HG02970 (cell line): Measurements from ENCODE around the gene ELMO3.
A peak's percentile ranks its signal among the peaks of the same experiment; 100 is the strongest.

Experiments
- ATAC-seq: cut with Tn5 transposase; IDR thresholded peaks from one replicate; pipeline ENCODE4 v1.9.1; 2021; ENCODE audit warnings: mild to moderate bottlenecking, moderate library complexity, moderate number of reproducible peaks; ENCODE audit not compliant: unreplicated experiment, low FRiP score

The ELMO3 gene

DNA sequence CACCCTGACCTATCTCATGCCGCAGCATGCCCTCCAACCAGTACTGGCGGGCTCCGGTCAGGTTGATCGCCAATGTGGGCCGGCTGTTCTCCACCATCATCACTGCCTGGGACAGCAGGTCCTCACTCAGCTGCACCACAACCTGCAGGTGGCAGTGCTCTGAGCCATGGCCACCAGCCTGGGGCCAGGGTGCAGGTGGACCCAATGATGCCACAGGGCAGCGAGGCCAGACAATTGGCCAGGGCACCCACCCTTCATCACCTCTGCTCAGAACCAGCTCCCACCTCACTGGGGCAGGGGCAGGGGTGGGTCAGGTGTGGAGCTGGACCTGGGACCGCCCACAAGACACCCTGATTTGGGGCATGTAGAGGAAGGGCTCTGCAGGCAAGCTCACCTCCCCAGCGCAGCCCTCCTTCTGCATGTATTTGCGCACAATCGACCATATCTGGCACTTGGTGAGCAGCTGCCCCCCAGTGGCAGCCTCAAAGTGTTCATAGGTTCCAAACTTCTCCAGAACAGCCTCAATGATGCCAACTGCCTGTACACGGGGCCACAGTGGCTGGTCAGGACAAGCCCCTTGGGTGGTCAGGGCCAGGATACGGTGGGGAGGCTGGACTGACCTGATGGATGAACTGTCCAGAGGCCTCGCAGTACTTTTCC, 19.4 kb upstream of the ELMO3 start:
- ATAC-seq, result no peak

DNA sequence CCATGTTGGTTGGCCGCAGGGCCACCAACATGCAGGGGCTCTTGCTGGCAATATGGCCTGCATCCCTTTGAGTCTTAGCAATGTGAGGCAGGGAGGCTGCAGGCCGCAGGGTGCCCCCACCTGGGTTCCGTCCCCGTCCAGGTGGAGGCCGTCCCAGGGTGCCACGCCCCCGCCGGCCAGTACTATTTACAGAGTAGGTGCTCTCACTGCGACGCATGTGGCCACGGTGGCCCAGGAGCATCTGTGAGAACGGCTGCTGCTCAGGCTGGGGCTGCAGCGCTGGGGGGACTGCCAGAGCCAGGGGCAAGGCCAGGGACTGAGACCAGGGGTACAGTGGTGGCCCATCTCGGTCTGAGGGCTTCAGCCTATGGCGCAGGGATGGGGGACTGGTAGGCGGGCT, 18.8 kb upstream of the ELMO3 start:
- ATAC-seq, result no peak

DNA sequence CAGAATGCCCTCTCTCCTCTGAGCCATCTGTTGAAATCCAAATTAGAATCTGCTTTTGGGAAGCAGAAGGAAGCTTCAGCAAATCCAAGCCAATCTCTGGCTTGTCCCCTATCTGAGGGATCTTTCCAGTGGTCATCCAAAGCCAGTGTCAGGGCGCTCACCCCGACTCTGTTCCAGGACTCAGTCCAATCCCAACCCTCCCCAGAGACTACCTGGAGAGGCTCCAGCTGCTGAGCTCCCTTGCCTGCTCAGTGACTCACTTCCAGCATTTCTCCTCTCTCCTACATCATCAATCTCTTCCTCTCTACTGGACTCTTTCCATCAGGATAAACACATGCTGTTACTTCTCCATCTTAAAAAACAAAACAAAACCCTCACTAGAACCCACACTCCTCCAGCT, 17.6 kb upstream of the ELMO3 start:
- no peak for ATAC-seq

- no peak for ATAC-seq
Observed at GRCh38 chr16:67182288-67182687, 16.6 kb upstream of the ELMO3 start.

DNA sequence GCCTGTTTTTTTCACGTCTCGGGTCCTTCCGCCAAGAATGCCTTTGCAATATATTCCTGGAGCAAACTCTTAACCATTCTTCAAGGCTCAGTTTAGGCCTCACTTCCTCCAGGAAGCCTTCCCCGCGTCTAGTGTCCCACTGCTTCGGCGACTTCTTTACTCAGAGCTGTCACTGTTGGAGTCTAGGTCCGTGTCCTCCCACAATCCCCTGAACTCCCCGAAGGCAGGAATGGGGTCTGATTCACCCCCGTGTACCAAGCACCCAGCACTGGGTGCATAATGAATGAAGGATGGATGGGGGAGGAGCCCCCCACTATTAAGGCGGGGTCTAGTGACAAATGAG, 15.7 kb upstream of the ELMO3 start:
- ATAC-seq, result no peak

DNA sequence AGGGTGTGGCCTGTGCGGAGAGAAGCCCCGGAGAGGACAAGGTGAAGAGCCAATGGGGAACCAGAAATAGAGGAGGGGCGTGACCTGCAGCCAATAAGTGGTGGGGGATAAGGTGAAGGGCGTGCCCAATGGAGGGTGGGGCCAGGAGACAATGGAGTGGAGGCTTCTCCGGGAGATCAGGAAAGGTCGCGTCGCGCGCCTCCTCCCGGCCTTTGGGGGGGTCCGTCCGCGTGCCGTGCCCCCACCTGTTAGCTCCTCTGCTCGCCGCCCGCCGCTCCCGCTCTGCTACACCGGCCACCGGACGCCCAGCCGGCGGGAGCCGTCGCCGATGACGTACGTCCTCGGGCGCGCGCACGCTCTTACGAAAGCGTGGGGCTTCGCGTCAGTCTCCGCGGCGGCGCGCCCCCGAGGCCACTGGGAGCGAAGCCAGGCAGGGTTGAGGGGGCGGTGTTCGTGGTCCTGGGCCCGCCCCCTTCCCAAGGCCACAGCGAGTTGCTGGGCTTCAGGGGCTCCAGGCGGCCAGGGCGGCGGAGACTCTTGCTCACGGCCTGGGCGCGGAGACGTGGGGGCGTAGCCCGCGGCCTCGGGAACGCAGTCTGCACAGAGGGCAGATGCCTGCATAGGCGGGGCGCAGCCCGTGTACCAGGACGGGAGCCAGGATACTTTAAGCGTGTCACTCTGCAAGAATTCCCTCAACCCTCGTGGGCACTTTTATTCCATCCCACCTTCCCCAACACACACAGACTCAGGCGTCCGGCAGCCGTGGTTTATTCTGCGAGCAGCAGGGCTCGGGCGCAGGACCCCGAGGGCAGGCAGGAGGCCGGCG, 15.1 kb upstream of the ELMO3 start, which contains the start of gene MATCAP1:
TSS of gene MATCAP1 (minus strand) at position 337 of the 826 bp plus-strand sequence. CDS start 3,353 bp downstream, outside the sequence.
- peak; percentile 88 for ATAC-seq

DNA sequence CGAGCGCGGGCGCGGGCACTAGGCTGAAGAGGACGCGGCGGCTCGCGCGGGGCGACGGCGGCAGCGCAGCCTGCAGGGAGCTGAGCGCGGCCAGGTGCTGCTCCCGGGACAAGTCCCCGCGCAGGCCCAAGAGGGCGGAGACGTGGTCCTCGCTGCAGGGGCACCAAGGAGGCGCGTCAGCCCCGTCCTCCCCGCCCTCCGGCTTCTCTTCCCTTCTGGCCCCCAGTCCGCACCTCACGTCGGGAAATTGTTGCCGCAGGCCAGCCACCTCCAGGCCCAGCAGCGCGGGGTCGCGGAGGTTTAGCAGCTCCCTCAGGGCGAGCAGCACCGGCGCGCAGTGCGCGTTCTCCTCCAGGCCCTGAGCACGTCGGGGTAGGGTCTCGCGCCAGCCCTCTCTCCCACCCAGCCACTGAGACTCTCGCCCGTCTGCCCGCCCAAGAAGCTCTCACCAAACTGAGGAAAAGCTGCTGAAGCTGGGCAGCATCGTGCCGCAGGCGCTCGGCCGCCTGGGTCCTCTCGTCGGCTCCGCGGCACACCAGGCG, 14.4 kb upstream of the ELMO3 start:
- ATAC-seq, result peak; percentile 3

DNA sequence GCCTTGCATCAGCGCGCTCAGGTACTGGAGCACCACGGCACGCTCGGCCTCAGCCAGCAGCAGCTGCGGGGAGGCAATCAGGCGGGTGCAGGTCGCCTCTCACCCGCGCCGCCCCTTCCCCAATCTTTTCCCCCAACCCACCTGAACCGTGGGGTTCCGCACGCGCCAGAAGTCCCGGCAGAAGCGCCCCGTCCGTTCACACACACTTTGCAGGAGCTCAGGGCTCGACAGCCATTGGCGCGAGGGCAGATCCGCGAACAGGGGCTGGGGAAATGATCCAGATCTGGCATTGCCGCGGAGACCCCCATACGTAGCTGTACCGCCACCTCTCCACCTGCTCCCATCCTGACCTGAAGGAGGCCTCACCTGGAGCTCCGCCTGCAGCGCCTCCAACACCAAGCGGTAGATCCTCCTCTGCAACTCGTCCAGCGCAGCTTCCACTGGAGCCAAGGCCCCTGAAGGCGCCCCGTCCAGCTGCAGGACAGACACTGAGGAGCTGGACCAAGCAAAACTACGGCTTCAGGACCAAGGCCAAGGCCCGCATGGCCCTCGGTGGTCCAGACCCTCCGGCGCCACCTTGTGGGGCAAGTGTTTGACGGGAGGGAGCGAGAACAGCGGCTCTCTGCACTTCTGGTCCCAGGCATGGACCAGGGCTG, 13.8 kb upstream of the ELMO3 start:
- ATAC-seq, result no peak

DNA sequence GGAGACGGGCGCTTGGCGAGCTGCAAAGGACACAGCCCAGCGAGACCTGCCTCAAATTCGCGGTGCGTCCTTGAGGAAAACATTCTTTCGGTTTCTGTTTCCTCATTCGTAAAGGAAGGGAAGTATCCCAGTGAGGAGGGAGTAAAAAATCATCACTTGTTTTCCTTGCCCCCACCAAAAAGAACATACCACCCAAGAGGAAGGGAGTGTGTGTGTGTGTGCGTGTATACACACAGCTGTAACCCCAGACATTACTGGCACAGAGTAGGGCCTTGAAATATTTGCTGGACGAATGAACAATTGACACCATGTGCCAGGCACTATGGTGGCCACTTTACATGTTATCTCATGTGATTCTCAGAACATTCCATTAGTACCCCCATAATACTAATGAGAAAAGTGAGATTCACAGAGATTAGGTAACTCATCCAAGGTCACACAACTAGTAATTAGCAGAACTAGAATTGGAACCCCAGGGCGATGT, 13.2 kb upstream of the ELMO3 start:
- ATAC-seq, result no peak

- ATAC-seq, result no peak
Observed at GRCh38 chr16:67186550-67186950, 12.4 kb upstream of the ELMO3 start.

- no peak for ATAC-seq
Observed at GRCh38 chr16:67187175-67187890, 11.6 kb upstream of the ELMO3 start.

DNA sequence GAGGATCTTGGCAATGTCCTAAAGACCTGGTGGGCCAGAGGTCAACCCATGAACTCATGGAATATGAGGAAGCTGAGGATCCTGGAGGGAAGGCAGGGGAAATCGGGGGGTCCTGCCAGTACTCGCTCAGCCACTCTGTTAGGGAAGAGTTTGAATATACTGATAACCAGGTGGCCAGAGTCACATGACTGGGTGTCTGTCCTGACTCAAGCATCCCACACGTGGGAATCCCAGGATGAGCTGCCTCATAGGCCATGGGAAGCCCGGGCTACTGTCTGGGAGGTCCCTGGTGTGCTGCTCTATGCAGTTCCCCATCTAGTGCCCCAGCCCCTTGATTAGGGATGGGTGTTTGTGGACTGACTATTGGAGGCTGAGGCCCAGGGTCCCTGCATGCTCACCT, 10.6 kb upstream of the ELMO3 start:
- ATAC-seq, result no peak

GRCh38 chr16:67188798-67189197, 10.1 kb upstream of the ELMO3 start:
- ATAC-seq, result no peak

DNA sequence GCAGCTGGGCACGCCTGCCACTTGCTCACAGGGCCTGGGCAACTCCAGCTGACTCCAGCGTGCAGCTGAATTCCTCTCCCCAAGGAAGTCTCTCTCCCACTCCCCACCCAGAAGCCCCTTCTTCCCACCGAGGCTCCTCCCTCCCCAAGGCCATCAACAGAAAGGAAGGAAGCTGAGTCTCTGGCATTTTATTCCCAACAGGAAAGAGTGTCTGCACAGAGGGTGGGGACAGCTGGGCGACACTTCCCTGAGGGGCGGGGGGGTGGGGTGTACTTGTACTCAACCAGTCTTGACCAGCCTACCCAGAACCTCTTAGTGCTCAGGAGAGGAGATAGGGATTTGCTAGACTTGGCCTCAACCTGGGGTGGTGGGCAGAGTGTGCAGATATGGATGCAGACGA, 8.9 kb upstream of the ELMO3 start, which contains the start of gene EXOC3L1:
TSS of gene EXOC3L1 (minus strand) at position 96 of the 400 bp plus-strand sequence. CDS start 460 bp downstream, outside the sequence.
- ATAC-seq, result no peak

DNA sequence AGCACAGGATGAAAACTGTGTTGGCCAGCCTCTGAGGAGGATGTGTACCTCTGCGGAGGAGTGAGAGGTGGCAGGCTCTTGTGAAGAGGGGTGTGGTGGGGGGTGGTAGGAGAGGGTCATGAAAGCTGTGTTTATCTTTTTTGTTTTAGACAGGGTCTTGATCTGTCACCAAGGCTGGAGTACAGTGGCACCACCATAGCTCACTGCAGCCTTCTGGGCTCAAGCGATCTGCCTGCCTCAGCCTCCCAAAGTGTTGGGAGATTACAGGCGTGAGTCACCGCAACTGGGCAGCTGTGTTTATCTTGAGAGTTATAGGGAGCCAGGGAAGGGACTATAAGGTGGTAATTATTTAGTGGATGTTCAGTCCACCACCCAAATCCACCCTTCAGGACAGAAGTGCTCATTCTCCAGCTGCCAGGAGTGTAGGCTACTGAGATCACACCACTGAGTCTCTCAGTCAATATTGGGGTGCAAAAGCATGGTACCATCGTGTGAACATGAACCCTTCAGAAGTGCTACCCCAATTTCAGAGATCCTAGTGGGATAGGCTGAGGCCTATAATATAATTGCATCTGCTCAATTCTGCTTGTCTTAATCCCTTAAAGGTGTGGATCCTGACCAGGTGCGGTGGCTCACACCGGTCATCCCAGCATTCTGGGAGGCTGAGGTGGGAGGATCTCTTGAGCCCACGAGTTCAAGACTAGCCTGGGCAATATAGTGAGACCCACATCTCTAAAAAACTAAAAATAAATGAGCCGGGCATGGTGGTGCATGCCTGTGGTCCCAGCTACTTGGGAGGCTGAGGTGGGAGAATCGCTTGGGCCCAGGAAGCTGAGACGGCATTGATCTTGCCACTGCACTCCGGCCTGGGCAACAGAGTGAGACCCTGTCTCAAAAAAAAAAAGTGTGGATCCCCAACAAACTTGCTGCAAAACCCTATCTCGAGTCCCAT, 8.2 kb upstream of the ELMO3 start:
- ATAC-seq, result no peak

DNA sequence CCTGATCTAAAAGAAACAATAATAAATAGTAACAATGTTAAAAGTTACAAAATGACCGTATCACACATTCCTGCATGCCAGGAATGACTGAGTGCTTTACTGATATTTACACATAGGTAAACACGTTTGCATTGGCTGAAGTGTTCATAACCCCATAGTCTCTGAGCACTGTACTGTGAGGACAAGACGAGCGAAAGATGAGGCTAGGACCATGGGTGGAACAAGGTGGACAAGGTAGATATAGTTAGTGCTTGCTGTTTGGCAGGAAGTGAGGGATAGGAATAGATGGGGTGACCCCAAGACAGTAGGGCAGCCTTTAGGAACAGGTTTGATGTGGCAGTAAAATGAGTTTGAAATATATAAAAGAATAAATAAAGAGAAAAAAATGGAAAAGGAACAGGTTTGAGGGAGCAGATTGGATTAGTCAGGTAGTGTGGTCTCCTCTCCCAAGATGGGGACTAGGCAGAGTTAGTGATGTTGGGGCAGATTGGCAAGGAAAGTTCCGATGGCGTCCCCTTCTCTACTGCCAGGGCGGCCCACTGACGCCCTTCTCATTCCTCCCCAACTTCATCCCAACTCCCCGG, 7.4 kb upstream of the ELMO3 start:
- no peak for ATAC-seq

- ATAC-seq, result peak; percentile 79
Observed at GRCh38 chr16:67191995-67192681, 6.8 kb upstream of the ELMO3 start, which contains the start of gene E2F4. TSS of gene E2F4 (plus strand) at chr16:67192155. CDS start at chr16:67192228, 73 bp downstream.

- no peak for ATAC-seq
Observed at GRCh38 chr16:67192781-67193361, 6.1 kb upstream of the ELMO3 start.
